HG02763 (cell line): ENCODE measurements around the gene FOXA3.
"Not testable (repeated sequence)": the region's sequence is repeated elsewhere in the genome, so short reads cannot be mapped to it uniquely, and the experiment has no call there.

Source experiments
- ATAC-seq: cut with Tn5 transposase; IDR thresholded peaks from one replicate; pipeline ENCODE4 v1.9.1; 2021; ENCODE audit warnings: mild to moderate bottlenecking, moderate library complexity; ENCODE audit not compliant: unreplicated experiment

The FOXA3 gene

DNA sequence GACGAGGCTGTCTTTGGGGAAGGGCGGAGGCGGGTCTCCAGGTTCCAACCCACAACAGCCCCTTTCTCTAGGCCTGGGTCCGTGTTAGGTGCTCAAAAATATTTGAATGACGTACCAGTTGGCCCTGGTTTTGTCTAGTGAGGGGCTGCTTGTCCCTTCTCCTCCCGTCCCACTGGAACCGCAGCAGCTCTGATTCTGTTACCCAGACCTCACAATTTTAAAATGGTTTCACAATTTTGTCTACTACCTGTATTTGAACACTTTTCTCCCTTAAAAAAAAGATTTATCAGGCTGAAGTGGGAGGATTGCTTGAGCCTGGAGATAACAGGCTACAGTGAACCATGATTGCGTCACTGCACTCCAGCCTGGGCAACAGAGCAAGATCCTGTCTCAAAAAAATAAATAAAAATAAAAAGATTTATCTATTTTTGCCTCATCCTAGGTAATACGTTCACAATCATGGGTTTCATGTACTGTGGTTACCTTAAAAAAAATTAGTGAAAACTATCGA is 23.1 kb downstream of the FOXA3 start:
- no peak for ATAC-seq

GRCh38 chr19:45889210-45889885 is 25.2 kb downstream of the FOXA3 start:
- ATAC-seq: no peak

- no peak for ATAC-seq
Measured at GRCh38 chr19:45890877-45891276, 26.8 kb downstream of the FOXA3 start.

GRCh38 chr19:45895519-45895972 is 31.4 kb downstream of the FOXA3 start:
- no peak for ATAC-seq

DNA sequence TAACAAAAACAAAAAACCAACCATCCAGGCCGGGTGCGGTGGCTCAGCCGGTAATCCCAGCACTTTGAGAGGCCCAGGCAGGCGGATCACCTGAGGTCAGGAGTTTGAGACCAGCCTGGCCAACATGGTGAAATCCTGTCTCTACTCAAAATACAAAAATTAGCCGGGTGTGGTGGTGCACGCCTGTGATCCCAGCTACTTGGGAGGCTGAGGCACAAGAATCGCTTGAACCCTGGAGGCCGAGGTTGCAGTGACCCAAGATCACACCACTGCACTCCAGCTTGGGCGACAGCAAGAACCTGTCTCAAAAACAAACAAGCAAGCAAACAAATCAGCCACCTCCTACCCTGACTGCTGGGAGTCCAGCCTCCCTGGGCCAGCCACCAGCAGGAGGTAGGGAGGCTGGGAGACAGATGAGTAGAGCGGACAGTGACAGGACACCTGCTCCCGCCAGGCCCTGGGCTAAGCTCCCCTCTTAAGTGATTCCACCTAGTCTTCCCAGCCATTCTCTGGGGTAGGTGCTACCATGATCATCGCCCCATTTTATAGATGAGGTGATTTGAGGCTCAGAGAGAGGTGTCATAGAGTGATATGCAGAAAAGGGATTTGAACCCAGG is 32.0 kb downstream of the FOXA3 start:
- ATAC-seq: not testable (repeated sequence)

- ATAC-seq: no peak
Measured at GRCh38 chr19:45897261-45897812, 33.2 kb downstream of the FOXA3 start.

DNA sequence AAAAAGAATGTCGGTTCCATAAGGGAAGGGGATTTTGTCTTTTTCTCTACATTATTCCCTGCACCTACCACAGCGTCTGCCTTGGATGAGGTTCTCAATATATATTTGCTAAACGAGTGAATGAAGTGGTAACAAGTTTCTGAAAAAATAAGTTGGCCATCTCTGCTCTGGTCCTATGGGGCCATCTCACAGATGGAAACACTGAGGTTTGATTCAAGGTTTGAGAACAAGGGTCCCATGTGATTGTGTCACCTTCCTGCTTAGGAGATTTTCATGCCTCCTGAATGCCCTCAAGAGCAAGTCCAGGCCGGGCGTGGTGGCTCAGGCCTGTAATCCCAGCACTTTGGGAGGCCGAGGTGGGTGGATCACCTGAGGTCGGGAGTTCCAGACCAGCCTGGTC is 35.1 kb downstream of the FOXA3 start:
- ATAC-seq: no peak

DNA sequence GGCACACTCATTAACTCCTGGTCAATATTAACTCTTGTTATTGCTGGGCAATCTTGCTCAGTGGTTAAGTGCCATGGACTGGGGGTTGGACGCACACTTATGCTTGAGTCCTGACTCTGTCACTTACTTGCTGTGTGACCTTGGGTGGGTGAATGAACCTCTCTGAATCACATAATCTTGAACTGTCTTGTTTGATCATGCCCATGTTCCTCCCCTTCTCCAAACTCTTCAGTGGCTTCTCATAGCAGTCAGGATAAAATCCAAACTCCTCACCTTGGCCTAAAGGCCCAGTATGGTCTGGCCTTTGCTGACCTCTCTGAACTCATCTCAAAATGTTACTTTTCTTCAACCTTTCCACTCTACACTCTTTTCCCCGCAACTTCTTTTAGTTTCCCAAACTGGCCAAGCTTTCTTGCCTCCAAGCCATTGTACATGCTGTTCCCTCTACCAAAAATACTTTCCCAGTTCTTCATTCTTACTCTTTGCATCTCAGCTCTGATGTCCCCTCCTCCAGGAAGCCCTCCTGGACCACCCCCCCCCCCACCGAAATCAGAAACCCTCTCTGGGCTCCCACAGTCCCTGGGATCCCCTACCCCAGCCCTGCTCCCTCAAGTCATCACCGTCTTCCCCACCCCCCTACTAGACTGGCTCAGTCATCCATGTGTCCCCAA is 35.9 kb downstream of the FOXA3 start:
- ATAC-seq: no peak

GRCh38 chr19:45900738-45901431 is 36.8 kb downstream of the FOXA3 start:
- ATAC-seq: no peak

GRCh38 chr19:45901432-45901911 is 37.3 kb downstream of the FOXA3 start:
- ATAC-seq: no peak

DNA sequence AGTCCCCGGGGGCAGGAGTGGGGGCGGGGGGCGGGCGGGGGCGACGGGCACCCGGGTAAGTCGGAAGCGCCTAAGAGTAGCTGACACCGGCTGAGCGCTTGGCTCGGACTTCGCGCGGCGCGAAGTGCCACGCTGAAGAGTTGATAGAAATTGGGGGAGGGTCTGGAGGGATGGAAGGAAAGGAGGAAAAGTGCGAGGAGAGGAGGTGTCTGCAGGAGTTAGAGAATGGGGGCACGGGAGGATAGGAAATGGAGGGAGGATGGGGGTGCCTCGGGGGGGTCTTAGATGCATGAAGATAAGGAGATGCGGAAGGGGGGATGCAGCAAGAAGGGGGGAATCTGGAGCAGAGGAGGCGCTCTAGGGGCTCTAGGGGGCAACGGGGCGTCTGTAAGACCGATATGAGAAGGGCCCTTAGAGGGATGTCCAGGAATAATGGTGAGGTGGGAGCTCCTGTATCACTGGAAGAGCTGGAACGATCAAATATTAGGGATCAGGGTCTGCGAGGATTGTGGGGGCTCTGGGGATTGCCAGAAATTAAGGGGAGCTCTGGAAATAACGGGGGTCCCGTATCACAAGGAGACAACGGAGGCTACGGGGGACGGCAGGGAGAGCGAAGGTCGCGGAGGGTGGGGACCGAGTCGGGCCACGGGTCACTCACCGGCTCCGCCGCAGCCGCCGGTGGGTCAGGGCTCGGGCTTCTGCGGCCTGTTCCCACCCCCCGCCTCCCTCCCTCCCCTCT is 38.0 kb downstream of the FOXA3 start, which contains the start of gene MYPOP:
Gene MYPOP (minus strand): TSS at position 702 of the 739 bp plus-strand sequence. CDS start 840 bp downstream, outside the sequence.
- no peak for ATAC-seq

GRCh38 chr19:45902651-45903625 is 38.8 kb downstream of the FOXA3 start:
- ATAC-seq: peak; percentile 87

- ATAC-seq: no peak
Measured at GRCh38 chr19:45905011-45905410, 40.9 kb downstream of the FOXA3 start.

- ATAC-seq: no peak
Measured at GRCh38 chr19:45906221-45906620, 42.1 kb downstream of the FOXA3 start.

DNA sequence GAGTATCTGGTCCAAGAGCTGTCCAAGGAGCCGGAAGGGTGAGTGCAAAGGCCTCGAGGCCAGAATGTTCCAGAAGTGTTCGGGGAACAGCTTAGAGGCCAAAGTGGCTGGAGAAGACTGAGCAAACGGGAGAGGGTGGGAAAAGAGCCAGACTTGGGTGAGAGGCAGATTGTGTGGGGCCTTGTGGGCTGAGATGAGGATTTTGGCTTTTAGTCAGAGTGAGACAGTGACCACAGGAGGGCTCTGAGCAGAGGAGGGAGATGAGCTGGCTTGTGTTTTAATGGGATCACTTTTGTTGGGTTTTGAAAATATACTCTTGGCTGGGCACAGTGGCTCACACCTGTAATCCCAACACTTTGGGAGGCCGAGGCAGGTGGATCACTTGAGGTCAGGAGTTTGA is 44.8 kb downstream of the FOXA3 start:
- no peak for ATAC-seq

- ATAC-seq: no peak
Measured at GRCh38 chr19:45911291-45911690, 47.2 kb downstream of the FOXA3 start.

- ATAC-seq: no peak
Measured at GRCh38 chr19:45913874-45914830, 50.0 kb downstream of the FOXA3 start, which contains the start of gene NANOS2. TSS of gene NANOS2 (minus strand) at chr19:45914778. CDS start at chr19:45914693, 85 bp downstream.
